ENCODE results near the gene NKG7. TPM values are rescaled to one million over a fixed set of nuclear protein-coding genes. Genes with fewer than 3 reads are reported as not detected.

The NKG7 gene
- total RNA-seq, 1 experiment from 2014 or later, result not detected

GRCh38 chr19:51338563-51339312 is 33.7 kb downstream of the NKG7 start:
- DNase-seq (ENCODE audit: low read depth), result peak; percentile 90

GRCh38 chr19:51337861-51338562 is 34.4 kb downstream of the NKG7 start:
- DNase-seq (ENCODE audit: low read depth), result no peak

- DNase-seq (ENCODE audit: low read depth), result no peak
Observed at GRCh38 chr19:51337141-51337860, 35.2 kb downstream of the NKG7 start.

GRCh38 chr19:51333836-51334460 is 38.5 kb downstream of the NKG7 start:
- peak; percentile 42 for DNase-seq (ENCODE audit: low read depth)

GRCh38 chr19:51331716-51332115 is 40.7 kb downstream of the NKG7 start:
- no peak for DNase-seq (ENCODE audit: low read depth)

GRCh38 chr19:51331193-51331592 is 41.3 kb downstream of the NKG7 start:
- no peak for DNase-seq (ENCODE audit: low read depth)

GRCh38 chr19:51330366-51330765 is 42.1 kb downstream of the NKG7 start:
- no peak for DNase-seq (ENCODE audit: low read depth)

GRCh38 chr19:51329411-51329810 is 43.0 kb downstream of the NKG7 start:
- DNase-seq (ENCODE audit: low read depth), result no peak

- peak; percentile 65 for DNase-seq (ENCODE audit: low read depth)
Observed at GRCh38 chr19:51327066-51328001, 45.1 kb downstream of the NKG7 start.

- DNase-seq (ENCODE audit: low read depth), result no peak
Observed at GRCh38 chr19:51326216-51327065, 46.0 kb downstream of the NKG7 start.

- DNase-seq (ENCODE audit: low read depth), result no peak
Observed at GRCh38 chr19:51325161-51325976, 47.1 kb downstream of the NKG7 start.

GRCh38 chr19:51324167-51324481 is 48.3 kb downstream of the NKG7 start:
- no peak for DNase-seq (ENCODE audit: low read depth)

- DNase-seq (ENCODE audit: low read depth), result no peak
Observed at GRCh38 chr19:51323481-51324166, 48.8 kb downstream of the NKG7 start.

GRCh38 chr19:51321799-51322198 is 50.7 kb downstream of the NKG7 start:
- DNase-seq (ENCODE audit: low read depth), result no peak

All from Daoy (cell line).